COR-L47 (cell line): ENCODE measurements around the gene FDX1.
A peak's percentile ranks its signal among the peaks of the same experiment; 100 is the strongest.

Experiments used
- DNase-seq: peaks from one replicate; lab custom pipeline; 2025; lab: John Stamatoyannopoulos, UW

The FDX1 gene

GRCh38 chr11:110431051-110431672 is 1.4 kb downstream of the FDX1 start:
- DNase-seq: no peak

GRCh38 chr11:110431674-110432073 is 1.9 kb downstream of the FDX1 start:
- DNase-seq: no peak

GRCh38 chr11:110432713-110433392 is 3.1 kb downstream of the FDX1 start:
- no peak for DNase-seq

- peak; percentile 23 for DNase-seq
Observed at GRCh38 chr11:110433393-110434333, 3.9 kb downstream of the FDX1 start.

- DNase-seq: no peak
Observed at GRCh38 chr11:110434952-110435779, 5.4 kb downstream of the FDX1 start.

- DNase-seq: no peak
Observed at GRCh38 chr11:110435780-110436717, 6.3 kb downstream of the FDX1 start.

GRCh38 chr11:110438017-110438416 is 8.3 kb downstream of the FDX1 start:
- no peak for DNase-seq

GRCh38 chr11:110445437-110445836 is 15.7 kb downstream of the FDX1 start:
- no peak for DNase-seq

- no peak for DNase-seq
Observed at GRCh38 chr11:110446061-110446460, 16.3 kb downstream of the FDX1 start.

GRCh38 chr11:110446594-110446993 is 16.8 kb downstream of the FDX1 start:
- DNase-seq: no peak

GRCh38 chr11:110447343-110447742 is 17.6 kb downstream of the FDX1 start:
- DNase-seq: no peak

- no peak for DNase-seq
Observed at GRCh38 chr11:110447897-110448745, 18.4 kb downstream of the FDX1 start.

- no peak for DNase-seq
Observed at GRCh38 chr11:110450246-110450645, 20.5 kb downstream of the FDX1 start.

GRCh38 chr11:110452720-110453119 is 23.0 kb downstream of the FDX1 start:
- DNase-seq: no peak

- no peak for DNase-seq
Observed at GRCh38 chr11:110453684-110454354, 24.1 kb downstream of the FDX1 start.

GRCh38 chr11:110454609-110455008 is 24.9 kb downstream of the FDX1 start:
- no peak for DNase-seq

GRCh38 chr11:110455718-110456117 is 26.0 kb downstream of the FDX1 start:
- DNase-seq: no peak

GRCh38 chr11:110463153-110463552 is 33.4 kb downstream of the FDX1 start:
- DNase-seq: peak; percentile 50

GRCh38 chr11:110465231-110465630 is 35.5 kb downstream of the FDX1 start:
- no peak for DNase-seq
